Spinal cord (tissue), 10 donors: ENCODE measurements around the gene LURAP1L. TPM values are rescaled to one million over a fixed set of nuclear protein-coding genes. Genes with fewer than 3 reads are reported as not detected.

ENCODE experiments used
- DNase-seq, 6 donors: peaks; one replicate each; pipeline versions ENCODE4 v3.0.0 to v3.0.0-alpha.2; 2013 to 2015; ENCODE audit warnings: low spot score in 6 of 6, low read depth in 4 of 6
- H3K27ac ChIP-seq: one replicate; pipeline ENCODE4 v1.5.1; 2013; ENCODE audit warnings: low read depth, low read length, control low read depth
- H3K27me3 ChIP-seq: one replicate; pipeline ENCODE4 v1.6.1; 2013; ENCODE audit warnings: low read length; ENCODE audit not compliant: control insufficient read depth, insufficient read depth
- H3K36me3 ChIP-seq: one replicate; pipeline ENCODE4 v1.6.1; 2013; ENCODE audit warnings: low read length; ENCODE audit not compliant: control insufficient read depth, insufficient read depth
- H3K4me1 ChIP-seq: one replicate; pipeline ENCODE4 v1.6.1; 2013; ENCODE audit warnings: low read length; ENCODE audit not compliant: control insufficient read depth, insufficient read depth
- H3K4me3 ChIP-seq: one replicate; pipeline ENCODE4 v1.5.1; 2013; ENCODE audit warnings: low read depth, low read length, control low read depth
- H3K9me3 ChIP-seq: one replicate; pipeline ENCODE4 v1.6.1; 2013; ENCODE audit warnings: low read length; ENCODE audit not compliant: control insufficient read depth, insufficient read depth
- WGBS: methylation state at CpG from one replicate; pipeline ENCODE4 v1.1.5; 2013; ENCODE audit warnings: missing lambda C conversion rate; ENCODE audit not compliant: insufficient coverage; 5-methylcytosine and 5-hydroxymethylcytosine counted together
- polyA plus RNA-seq, 2 donors: library from polyadenylated mRNA; unstranded; fragments of 120-200 nt; gene quantifications; one replicate each; pipeline ENCODE4 v1.2.1, GENCODE V29; 2013; ENCODE audit not compliant: insufficient read length in 2 of 2
- total RNA-seq, 2 donors: library from RNA; depleted of rRNA in 1 of 2; stranded (reverse); fragments of 120-200 nt in 1 of 2; fragments of >200 nt in 1 of 2; gene quantifications; one replicate each; pipeline versions ENCODE4 v1.2.3 to v1.2.4, GENCODE V29; 2013 to 2014
- donor health status: healthy.

Gene LURAP1L
- total and polyA plus RNA-seq, 4 donors = 5.7 to 14.7 (median 13.8) TPM

- WGBS = no CpG with 5 or more reads among the region's 1 CpG
- H3K4me3 ChIP-seq = no peak overlapping the region
- DNase-seq = no peak
Observed at GRCh38 chr9:12748016-12748415, 26.8 kb upstream of the LURAP1L start.

GRCh38 chr9:12748954-12749353 is 25.9 kb upstream of the LURAP1L start:
- H3K4me3 ChIP-seq = no peak overlapping the region
- DNase-seq = no peak
- H3K9me3 ChIP-seq = no peaks in the 10 kb centered on the region
- H3K27ac ChIP-seq = no peak overlapping the region
- no peaks in the 10 kb centered on the region for H3K4me1 ChIP-seq
- no peaks in the 10 kb centered on the region for H3K36me3 ChIP-seq
- H3K27me3 ChIP-seq = no peaks in the 10 kb centered on the region

More at GRCh38 chr9:12748016-12748415, 26.8 kb upstream of the LURAP1L start:
- Histone ChIP-seq H3K4me1 (no peaks in the 10 kb centered on the region), H3K36me3 (no peaks in the 10 kb centered on the region), H3K9me3 (no peaks in the 10 kb centered on the region), H3K27ac (no peak overlapping the region), H3K27me3 (no peaks in the 10 kb centered on the region)

GRCh38 chr9:12753931-12754330 is 20.9 kb upstream of the LURAP1L start:
- no peak for DNase-seq
- Histone ChIP-seq H3K36me3 (no peaks in the 10 kb centered on the region), H3K27ac (no peak overlapping the region), H3K4me3 (no peak overlapping the region), H3K27me3 (no peaks in the 10 kb centered on the region), H3K4me1 (no peaks in the 10 kb centered on the region), H3K9me3 (no peaks in the 10 kb centered on the region)
- no CpG with 5 or more reads among the region's 3 CpGs for WGBS

GRCh38 chr9:12759761-12760160 is 15.1 kb upstream of the LURAP1L start:
- WGBS = no CpG with 5 or more reads among the region's 1 CpG
- Histone ChIP-seq H3K36me3 (no peaks in the 10 kb centered on the region), H3K27me3 (no peaks in the 10 kb centered on the region), H3K9me3 (no peaks in the 10 kb centered on the region), H3K4me3 (no peak overlapping the region), H3K4me1 (no peaks in the 10 kb centered on the region), H3K27ac (no peak overlapping the region)
- no peak for DNase-seq

GRCh38 chr9:12760758-12761157 is 14.1 kb upstream of the LURAP1L start:
- Histone ChIP-seq H3K4me3 (no peak overlapping the region), H3K9me3 (no peaks in the 10 kb centered on the region), H3K27ac (no peak overlapping the region), H3K36me3 (no peaks in the 10 kb centered on the region), H3K27me3 (no peaks in the 10 kb centered on the region), H3K4me1 (no peaks in the 10 kb centered on the region)
- WGBS = no CpG with 5 or more reads among the region's 2 CpGs
- DNase-seq = no peak

GRCh38 chr9:12764150-12764549 is 10.7 kb upstream of the LURAP1L start:
- no peaks in the 10 kb centered on the region for H3K9me3 ChIP-seq
- no CpG with 5 or more reads among the region's 1 CpG for WGBS
- no peaks in the 10 kb centered on the region for H3K27me3 ChIP-seq
- no peak for DNase-seq
- H3K27ac ChIP-seq = no peak overlapping the region
- no peak overlapping the region for H3K4me3 ChIP-seq
- H3K36me3 ChIP-seq = no peaks in the 10 kb centered on the region
- no peaks in the 10 kb centered on the region for H3K4me1 ChIP-seq

GRCh38 chr9:12765088-12765798 is 9.6 kb upstream of the LURAP1L start:
- Histone ChIP-seq H3K36me3 (no peaks in the 10 kb centered on the region), H3K27me3 (no peaks in the 10 kb centered on the region), H3K9me3 (no peaks in the 10 kb centered on the region), H3K27ac (no peak overlapping the region), H3K4me3 (no peak overlapping the region), H3K4me1 (no peaks in the 10 kb centered on the region)
- WGBS = no CpG with 5 or more reads among the region's 1 CpG
- no peak for DNase-seq

- no peak overlapping the region for H3K27ac ChIP-seq
- no peaks in the 10 kb centered on the region for H3K9me3 ChIP-seq
- DNase-seq = no peak
- no peaks in the 10 kb centered on the region for H3K4me1 ChIP-seq
- no peaks in the 10 kb centered on the region for H3K36me3 ChIP-seq
- no peaks in the 10 kb centered on the region for H3K27me3 ChIP-seq
- 23% methylated on average over 1 of the region's 1 CpG for WGBS
- no peak overlapping the region for H3K4me3 ChIP-seq
Observed at GRCh38 chr9:12766357-12766756, 8.5 kb upstream of the LURAP1L start.

GRCh38 chr9:12770261-12770660 is 4.6 kb upstream of the LURAP1L start:
- WGBS = 93% methylated on average over 3 of the region's 4 CpGs
- H3K27me3 ChIP-seq = no peaks in the 10 kb centered on the region
- no peak for DNase-seq
- no peak overlapping the region for H3K27ac ChIP-seq
- no peak overlapping the region for H3K4me3 ChIP-seq
- H3K9me3 ChIP-seq = no peaks in the 10 kb centered on the region
- no peaks in the 10 kb centered on the region for H3K36me3 ChIP-seq
- no peaks in the 10 kb centered on the region for H3K4me1 ChIP-seq

- H3K27me3 ChIP-seq = no peaks in the 10 kb centered on the region
- DNase-seq = no peak
- no peak overlapping the region for H3K27ac ChIP-seq
- H3K9me3 ChIP-seq = no peaks in the 10 kb centered on the region
- no peak overlapping the region for H3K4me3 ChIP-seq
- no peaks in the 10 kb centered on the region for H3K4me1 ChIP-seq
- H3K36me3 ChIP-seq = no peaks in the 10 kb centered on the region
- no CpG with 5 or more reads among the region's 3 CpGs for WGBS
Observed at GRCh38 chr9:12771891-12772290, 2.9 kb upstream of the LURAP1L start.
